AG20443 (cell line): ENCODE measurements around the gene AXIN2.
"Not testable (repeated sequence)": the region's sequence is repeated elsewhere in the genome, so short reads cannot be mapped to it uniquely, and the experiment has no call there.

Experiments used
- DNase-seq: peaks from one replicate; pipeline ENCODE4 v3.0.0; 2012; ENCODE audit warnings: low spot score, mixed read lengths

Gene AXIN2

DNA sequence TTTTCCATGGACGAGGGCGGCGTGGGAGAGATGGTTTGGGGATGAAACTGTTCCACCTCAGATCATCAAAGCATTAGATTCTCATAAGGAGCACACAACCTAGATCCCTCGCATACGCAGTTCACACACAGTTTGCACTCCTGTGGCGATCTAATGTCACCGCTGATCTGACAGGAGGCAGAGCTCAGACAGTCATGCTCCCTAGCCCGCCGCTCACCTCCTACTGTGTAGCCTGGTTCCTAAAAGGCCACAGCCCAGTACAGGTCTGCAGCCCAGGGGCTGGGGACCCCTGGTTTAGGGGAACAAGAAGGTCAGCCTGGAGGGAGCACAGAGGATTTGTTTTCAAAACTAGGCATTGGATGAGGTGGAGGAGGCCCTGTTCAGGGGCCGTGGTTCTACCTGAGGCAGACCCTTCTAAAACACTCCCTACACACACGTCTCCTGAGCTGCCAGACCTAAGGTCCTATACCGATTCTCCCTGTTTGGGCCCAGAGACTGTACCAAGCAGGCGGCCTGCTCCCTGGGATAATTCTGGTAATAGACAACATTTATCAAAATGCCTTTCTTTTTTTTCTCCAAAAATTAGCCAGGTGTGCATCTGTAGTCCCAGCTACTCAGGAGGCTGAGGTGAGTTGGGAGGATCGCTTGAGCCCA lies 38.6 kb downstream of the AXIN2 start:
- DNase-seq: no peak

DNA sequence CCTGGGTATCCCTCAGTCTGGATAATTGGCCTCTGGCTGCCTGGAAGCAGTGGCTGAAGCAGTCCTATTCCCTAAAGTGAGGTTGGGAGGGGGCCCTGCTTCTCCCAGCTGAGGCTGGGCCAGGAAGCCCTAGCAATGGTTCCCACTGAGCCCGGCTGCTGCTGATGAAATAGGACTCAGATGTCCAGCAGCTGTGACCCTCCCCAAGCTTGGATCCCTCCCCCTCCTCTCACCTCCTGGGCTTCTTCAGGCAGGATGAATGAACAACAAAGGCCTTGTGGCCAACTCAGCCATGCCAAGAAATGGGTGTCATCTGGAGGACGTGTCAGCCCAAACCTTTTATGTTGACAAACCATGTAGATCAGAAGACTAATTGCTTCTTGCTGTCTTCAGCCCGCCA lies 42.0 kb downstream of the AXIN2 start:
- no peak for DNase-seq

GRCh38 chr17:65518256-65518655 lies 43.2 kb downstream of the AXIN2 start:
- no peak for DNase-seq

GRCh38 chr17:65515959-65516948 lies 45.2 kb downstream of the AXIN2 start:
- DNase-seq: peak; percentile 42

DNA sequence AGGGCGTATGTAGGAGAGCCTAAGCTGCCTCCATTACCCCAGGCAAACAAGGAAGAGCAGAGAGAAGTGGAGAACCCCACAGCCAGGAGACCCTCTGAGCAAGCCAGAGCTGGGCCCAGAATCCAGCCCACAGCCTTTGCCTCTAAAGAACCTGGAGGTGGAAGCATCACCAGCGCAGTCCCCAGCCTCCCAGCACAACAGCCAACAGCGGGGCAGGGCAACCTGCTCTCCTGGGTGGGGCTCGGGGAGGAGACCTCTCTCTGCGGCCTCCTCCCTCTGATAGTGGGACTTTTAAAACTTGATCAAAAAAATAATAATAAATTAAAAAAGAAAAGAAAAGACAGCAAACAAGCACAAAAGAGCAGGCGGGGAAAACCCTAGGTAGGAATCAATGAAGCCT lies 45.9 kb downstream of the AXIN2 start:
- DNase-seq: no peak

DNA sequence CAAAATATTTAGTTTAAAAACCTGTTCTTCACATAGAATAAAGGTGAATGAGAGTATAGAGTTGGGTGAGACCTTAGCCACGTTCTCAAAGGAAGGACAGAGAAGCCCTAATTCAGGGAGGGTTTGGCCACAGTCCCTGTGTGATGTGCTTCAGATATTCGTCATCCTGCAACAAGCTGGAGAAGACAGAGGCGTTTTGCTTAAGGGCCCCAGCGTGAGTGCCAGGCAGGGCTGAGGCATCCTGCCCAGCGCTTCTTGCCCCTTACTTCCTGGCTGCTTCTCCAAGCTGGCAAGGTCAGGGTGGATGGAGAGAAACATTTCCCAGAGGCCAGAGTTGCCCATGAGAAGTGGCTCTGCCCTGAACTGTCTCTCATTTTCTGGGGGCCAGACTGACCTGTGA lies 46.9 kb downstream of the AXIN2 start:
- peak; percentile 88 for DNase-seq

DNA sequence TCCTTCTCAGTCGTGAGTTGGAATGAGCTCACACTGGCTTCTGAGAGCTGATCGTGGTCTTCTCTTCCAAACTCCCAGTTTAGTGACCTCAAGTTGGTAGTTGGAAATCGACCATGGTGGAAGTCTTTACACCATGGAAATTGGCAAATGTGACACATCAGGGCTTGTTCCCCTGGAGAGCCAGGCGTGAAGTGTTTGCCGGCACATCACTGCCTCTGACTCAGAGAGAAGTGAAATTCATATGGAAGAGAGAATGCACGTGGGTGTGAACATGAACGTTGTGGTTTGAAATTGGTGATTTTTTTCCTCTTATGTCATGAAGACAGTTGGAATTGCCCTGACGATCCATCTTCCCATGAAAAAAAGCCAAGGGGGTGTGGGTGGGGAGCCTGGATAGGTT lies 47.4 kb downstream of the AXIN2 start:
- peak; percentile 90 for DNase-seq

DNA sequence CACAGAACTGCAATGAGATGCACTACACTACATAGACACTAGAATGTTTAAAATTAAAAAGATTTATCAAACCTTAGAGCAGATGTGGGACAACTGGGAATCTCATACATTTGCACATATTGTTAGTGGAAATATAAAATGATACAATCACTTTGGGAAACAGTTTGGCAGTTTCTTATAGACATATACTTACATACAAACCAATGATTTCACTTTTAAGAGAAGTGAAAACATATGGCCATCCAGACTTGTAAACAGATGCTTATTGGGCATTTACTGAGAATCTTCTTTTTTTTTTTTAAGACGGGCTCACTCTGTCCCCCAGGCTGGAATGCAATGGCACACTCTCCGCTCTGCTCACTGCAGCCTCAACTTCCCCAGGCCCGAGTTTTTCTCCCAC lies 50.1 kb downstream of the AXIN2 start:
- DNase-seq: no peak

- DNase-seq: no peak
Observed at GRCh38 chr17:65509032-65509431, 52.4 kb downstream of the AXIN2 start.

DNA sequence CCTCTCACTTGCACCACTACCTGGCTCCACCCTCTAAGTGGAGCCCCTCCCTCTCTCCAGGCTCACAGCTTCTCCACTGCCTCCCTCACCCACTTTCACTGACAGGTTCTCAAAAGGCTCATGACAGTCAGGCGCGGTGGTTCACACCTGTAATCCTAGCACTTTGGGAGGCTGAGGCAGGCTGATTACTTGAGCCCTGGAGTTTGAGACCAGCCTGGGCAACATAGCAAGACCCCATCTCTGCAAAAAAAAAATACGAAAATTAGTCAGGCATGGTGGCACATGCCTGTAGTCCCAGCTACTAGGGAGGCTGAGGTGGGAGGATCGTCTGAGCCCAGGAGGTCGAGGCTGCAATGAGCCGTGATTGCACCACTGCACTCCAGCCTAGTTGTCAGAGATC lies 56.8 kb downstream of the AXIN2 start:
- DNase-seq: not testable (repeated sequence)

GRCh38 chr17:65504141-65504540 lies 57.3 kb downstream of the AXIN2 start:
- no peak for DNase-seq

DNA sequence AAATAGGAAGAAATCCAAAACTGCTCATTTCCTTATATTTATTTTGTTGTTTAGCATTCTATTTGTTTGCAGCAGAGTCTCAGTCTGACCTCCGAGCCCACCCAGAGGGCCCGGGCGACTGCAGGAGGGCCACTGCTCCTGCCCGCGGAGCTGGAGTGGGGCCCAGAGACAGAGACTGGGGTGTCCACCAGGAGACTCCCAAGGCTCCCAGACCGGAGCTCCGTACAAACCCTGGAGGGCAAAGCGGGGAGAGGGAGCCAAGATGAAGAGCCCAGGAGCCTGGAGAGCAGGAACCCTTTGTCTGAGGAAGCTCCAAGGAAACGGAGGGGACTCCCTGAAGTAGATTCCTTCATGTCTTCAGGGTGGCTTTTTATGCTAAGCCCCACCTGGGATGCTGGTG lies 57.9 kb downstream of the AXIN2 start:
- DNase-seq: no peak

- no peak for DNase-seq
Observed at GRCh38 chr17:65498816-65499215, 62.6 kb downstream of the AXIN2 start.

DNA sequence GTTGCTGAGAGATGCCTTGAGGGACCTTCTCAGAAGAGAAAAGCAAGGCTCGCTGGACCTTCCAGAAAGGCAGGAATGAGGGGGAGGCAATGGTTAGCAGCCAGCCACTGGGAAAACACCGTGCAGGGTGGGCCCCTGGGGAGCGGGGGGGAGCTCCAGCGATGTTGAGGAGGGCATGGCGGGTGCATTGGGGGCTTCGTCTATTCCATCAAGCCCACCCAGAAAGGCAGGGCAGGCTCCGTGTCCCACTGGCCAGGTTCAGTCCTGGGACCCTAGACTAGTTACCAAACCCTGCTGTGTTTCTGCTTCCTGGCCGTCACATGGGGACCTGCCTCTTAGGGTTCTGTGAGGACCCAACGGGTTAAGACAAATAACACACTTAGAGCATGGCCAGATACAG lies 64.6 kb downstream of the AXIN2 start:
- DNase-seq: no peak

- no peak for DNase-seq
Observed at GRCh38 chr17:65495122-65496055, 66.1 kb downstream of the AXIN2 start.

GRCh38 chr17:65489413-65490155 lies 71.9 kb downstream of the AXIN2 start:
- DNase-seq: no peak

DNA sequence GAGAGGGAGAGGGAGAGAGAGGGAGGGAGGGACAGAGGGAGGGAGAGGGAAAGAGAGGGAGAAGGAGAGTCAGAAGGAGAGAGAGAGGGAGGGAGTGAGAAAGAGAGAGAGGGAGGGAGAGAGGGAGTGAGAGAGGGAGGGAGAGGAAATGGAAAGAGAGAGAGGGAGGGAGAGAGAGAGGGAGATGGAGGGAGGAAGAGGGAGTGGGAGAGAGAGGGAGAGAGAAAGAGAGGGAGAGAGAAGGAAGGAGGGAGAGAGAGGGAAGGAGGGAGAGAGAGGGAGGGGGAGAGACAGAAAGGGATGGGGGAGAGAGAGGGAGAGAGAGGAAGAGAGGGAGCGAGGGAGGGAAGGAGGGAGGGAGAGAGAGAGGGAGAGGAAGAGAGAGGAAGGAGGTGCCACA lies 72.8 kb downstream of the AXIN2 start:
- DNase-seq: no peak

DNA sequence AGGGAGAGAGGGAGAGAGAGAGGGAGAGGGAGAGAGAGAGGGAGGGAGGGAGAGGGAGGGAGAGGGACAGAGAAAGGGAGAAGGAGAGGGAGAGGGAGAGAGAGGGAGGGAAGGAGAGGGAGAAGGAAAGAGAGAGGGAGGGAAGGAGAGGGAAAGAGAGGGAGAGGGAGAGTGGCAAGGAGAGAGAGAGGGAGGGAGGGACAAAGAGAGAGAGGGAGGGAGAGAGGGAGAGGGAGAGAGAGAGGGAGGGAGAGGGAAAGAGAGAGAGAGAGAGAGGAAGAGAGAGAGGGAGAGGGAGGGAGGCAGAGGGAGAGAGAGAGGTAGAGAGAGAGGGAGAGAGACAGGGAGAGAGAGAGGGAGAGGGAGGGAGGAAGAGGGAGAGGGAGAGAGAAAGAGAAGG lies 73.5 kb downstream of the AXIN2 start:
- no peak for DNase-seq

- DNase-seq: no peak
Observed at GRCh38 chr17:65487161-65487560, 74.3 kb downstream of the AXIN2 start.

DNA sequence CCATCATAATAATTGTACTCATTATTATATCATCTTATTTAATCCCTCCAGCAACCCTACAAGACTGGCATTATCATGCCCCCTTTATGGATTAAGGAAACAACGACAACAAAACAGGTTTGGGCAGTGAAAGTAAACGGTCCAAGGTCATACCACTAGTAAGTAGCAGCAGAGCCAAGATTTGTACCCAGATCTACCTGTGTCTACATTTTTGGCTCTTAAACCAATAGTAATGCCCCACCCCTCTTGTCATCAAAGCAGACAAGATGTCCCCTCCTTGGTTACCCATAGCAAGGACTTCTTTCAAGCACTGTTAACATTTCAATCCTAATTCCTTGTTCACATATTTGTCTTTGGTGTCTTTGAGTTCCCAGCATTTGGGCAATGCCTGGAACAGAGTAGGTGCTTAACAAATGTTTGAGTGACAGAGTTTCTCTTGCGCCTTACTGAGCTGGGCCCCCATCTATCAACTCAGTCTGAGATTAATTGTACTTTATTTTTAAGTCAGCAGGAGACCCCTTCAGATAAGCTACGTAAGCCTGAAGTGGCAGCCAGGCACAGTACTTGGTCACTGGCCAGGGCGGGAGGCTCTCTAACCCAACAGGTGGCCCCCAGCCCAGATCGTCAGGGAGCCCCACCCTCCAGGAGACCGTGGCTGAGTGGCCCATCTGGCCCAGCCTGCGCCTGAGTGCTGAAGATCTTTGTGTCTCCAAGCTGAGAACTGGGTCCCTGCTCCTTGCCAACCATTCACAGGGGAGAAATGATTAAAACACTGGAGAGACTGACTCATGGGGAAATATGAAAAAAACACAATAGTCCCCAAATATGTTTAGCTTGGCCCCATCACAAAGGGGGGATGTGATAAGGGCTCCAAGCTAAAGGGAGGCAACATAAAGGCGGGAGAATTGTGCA lies 75.8 kb downstream of the AXIN2 start:
- DNase-seq: peak; percentile 48
